Mesendoderm (in vitro differentiated cells): ENCODE results near the gene MEOX2.

ENCODE experiments used
- DNase-seq: peaks from one replicate; pipeline ENCODE4 v3.0.0; 2013
- H2AK5ac ChIP-seq: 2 replicates; pipeline ENCODE4 v1.6.1; 2013; ENCODE audit warnings: low read length, inconsistent platforms
- H2BK120ac ChIP-seq: 2 replicates; pipeline ENCODE4 v1.6.1; 2013; ENCODE audit warnings: low read depth, mild to moderate bottlenecking, low read length, moderate library complexity, mixed read lengths
- H2BK15ac ChIP-seq: replicated peaks from 2 replicates; pipeline ENCODE4 v1.6.1; 2013; ENCODE audit warnings: low read depth, mild to moderate bottlenecking, moderate library complexity
- H2BK5ac ChIP-seq: 2 replicates; pipeline ENCODE4 v1.6.1; 2013; ENCODE audit warnings: low read length, inconsistent platforms
- H3K18ac ChIP-seq: 2 replicates; pipeline ENCODE4 v1.6.1; 2013; ENCODE audit warnings: mild to moderate bottlenecking, low read length, mixed read lengths
- H3K23ac ChIP-seq: one replicate; pipeline ENCODE4 v1.6.1; 2013; ENCODE audit warnings: low read length
- H3K27ac ChIP-seq: 2 replicates; pipeline ENCODE4 v1.5.1; 2013; ENCODE audit warnings: low read depth, mild to moderate bottlenecking, inconsistent platforms, low read length, moderate library complexity
- H3K27me3 ChIP-seq: 2 replicates; pipeline ENCODE4 v1.6.1; 2013; ENCODE audit warnings: low read length, control low read depth, mild to moderate bottlenecking, inconsistent platforms; ENCODE audit not compliant: insufficient read depth, poor library complexity
- H3K36me3 ChIP-seq: 2 replicates; pipeline ENCODE4 v1.6.1; 2013; ENCODE audit warnings: low read length, inconsistent platforms; ENCODE audit not compliant: control insufficient read depth, insufficient read depth
- H3K4ac ChIP-seq: one replicate; pipeline ENCODE4 v1.6.1; 2013; ENCODE audit warnings: low read depth, mild to moderate bottlenecking, low read length, moderate library complexity
- H3K4me1 ChIP-seq: 2 replicates; pipeline ENCODE4 v1.6.1; 2013; ENCODE audit warnings: low read depth, low read length, inconsistent platforms; ENCODE audit not compliant: control insufficient read depth
- H3K4me2 ChIP-seq: 2 replicates; pipeline ENCODE4 v1.6.1; 2013; ENCODE audit warnings: low read length
- H3K4me3 ChIP-seq: 2 replicates; pipeline ENCODE4 v1.5.1; 2013; ENCODE audit warnings: mild to moderate bottlenecking, low read length
- H3K56ac ChIP-seq: one replicate; pipeline ENCODE4 v1.6.1; 2013; ENCODE audit warnings: low read length
- H3K79me1 ChIP-seq: 2 replicates; pipeline ENCODE4 v1.6.1; 2013; ENCODE audit warnings: low read length, inconsistent platforms
- H3K79me2 ChIP-seq: 2 replicates; pipeline ENCODE4 v1.6.1; 2013; ENCODE audit warnings: mild to moderate bottlenecking, low read length; ENCODE audit not compliant: control insufficient read depth, insufficient read depth
- H3K9ac ChIP-seq: 2 replicates; pipeline ENCODE4 v1.6.1; 2013; ENCODE audit warnings: low read length, inconsistent platforms
- H4K5ac ChIP-seq: one replicate; pipeline ENCODE4 v1.6.1; 2013; ENCODE audit warnings: low read length
- H4K8ac ChIP-seq: one replicate; pipeline ENCODE4 v1.6.1; 2013; ENCODE audit warnings: low read depth, mild to moderate bottlenecking, control low read depth, low read length, moderate library complexity
- WGBS: extraction: QIAGEN DNeasy Blood & Tissue Kit; methylation state at CpG from one replicate; pipeline ENCODE4 v1.1.7; 2013; ENCODE audit warnings: low lambda C conversion rate, missing lambda C conversion rate; ENCODE audit not compliant: insufficient coverage; ENCODE audit errors: extremely low coverage; 5-methylcytosine and 5-hydroxymethylcytosine counted together

MEOX2 gene

DNA sequence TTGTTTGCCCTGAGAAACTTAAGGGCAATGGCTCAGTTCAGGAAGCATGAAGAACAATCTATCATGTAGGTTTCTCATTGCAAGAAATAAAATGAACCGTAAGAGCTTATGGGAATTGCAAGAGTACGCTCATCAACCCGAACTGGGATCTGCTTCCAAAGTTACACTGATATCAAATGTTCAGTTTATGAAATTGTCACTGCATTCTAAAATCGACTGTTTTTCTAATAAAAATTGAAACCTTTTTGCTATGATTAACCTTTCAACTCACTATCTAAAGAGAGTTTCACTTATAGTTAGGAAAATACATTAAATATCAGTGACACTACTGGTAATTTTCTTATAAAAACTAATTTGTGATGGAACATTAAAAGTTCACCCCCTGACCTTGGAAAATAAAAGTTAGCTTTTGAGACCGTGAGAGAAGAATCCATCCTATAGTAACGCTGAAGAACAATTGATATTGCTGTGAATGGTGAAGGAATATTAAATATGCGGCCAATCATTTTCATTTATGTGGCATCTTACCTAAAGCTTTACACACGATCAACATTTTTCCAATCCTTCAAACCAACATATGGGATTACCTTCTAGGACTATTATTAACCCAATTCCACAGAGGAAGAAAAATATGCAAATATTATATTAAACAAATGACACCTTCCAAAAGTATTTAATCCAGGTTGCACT, 2.2 kb downstream of the MEOX2 start:
- Histone ChIP-seq H3K18ac (no peak overlapping the region), H3K27me3 (peaks cover 29% of the 10 kb centered on the region), H3K36me3 (no peaks in the 10 kb centered on the region)

DNA sequence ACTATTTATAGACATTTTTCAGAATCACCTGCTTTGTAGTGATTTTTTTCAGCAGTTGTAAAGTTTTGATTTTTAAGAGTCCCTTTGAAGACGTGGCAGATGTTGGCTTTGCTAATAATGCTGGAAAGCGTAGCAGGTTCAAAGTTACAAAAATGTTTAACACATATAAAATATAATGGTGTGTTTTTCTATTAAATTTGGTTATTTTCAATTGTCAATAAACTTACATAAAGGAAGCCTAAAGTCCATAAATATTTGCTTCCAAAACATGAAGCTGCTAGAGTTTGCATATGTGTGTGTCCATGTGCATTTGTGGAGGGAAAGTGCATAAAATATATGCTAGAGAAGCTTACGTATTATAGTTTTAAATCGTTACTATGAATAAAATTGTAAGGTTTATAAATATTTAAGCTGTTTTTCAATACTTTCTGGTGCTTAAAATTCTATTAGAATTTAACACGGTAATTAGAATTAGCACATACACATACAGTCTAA, 3.7 kb downstream of the MEOX2 start:
- no peak for DNase-seq
- Histone ChIP-seq H3K4me2 (no peak overlapping the region), H3K79me1 (no peaks in the 10 kb centered on the region), H2BK120ac (no peak overlapping the region), H3K27ac (no peak overlapping the region), H2BK15ac (no peak overlapping the region), H2BK5ac (no peak overlapping the region), H3K4ac (no peak overlapping the region), H3K4me1 (peaks cover 10% of the 10 kb centered on the region), H3K36me3 (no peaks in the 10 kb centered on the region), H3K79me2 (no peaks in the 10 kb centered on the region), H3K56ac (no peak overlapping the region), H3K9ac (no peak overlapping the region), H3K23ac (no peak overlapping the region), H4K8ac (no peak overlapping the region), H3K27me3 (peaks cover 21% of the 10 kb centered on the region), H3K18ac (no peak overlapping the region), H2AK5ac (no peak overlapping the region), H4K5ac (no peak overlapping the region), H3K4me3 (no peak overlapping the region)
- 100% methylated on average over 2 of the region's 5 CpGs for WGBS

More for the DNA sequence above, 2.2 kb downstream of the MEOX2 start:
- Histone ChIP-seq H2BK5ac (no peak overlapping the region), H3K79me2 (no peaks in the 10 kb centered on the region), H3K9ac (no peak overlapping the region), H3K4me2 (no peak overlapping the region), H3K4me1 (peaks cover 10% of the 10 kb centered on the region), H2AK5ac (no peak overlapping the region), H3K79me1 (no peaks in the 10 kb centered on the region), H3K23ac (no peak overlapping the region), H3K27ac (no peak overlapping the region), H4K5ac (no peak overlapping the region), H3K56ac (no peak overlapping the region), H3K4me3 (no peak overlapping the region), H4K8ac (no peak overlapping the region), H2BK120ac (no peak overlapping the region), H2BK15ac (no peak overlapping the region), H3K4ac (no peak overlapping the region)
- no CpG with 5 or more reads among the region's 8 CpGs for WGBS
- DNase-seq, result no peak

GRCh38 chr7:15682111-15682510, 4.4 kb downstream of the MEOX2 start:
- no peak overlapping the region for H2BK15ac ChIP-seq
- no peak overlapping the region for H3K9ac ChIP-seq
- peaks cover 15% of the 10 kb centered on the region for H3K27me3 ChIP-seq
- no peaks in the 10 kb centered on the region for H3K79me1 ChIP-seq
- no peak overlapping the region for H3K23ac ChIP-seq
- H3K18ac ChIP-seq, result no peak overlapping the region
- no peak overlapping the region for H2BK120ac ChIP-seq
- H3K4ac ChIP-seq, result no peak overlapping the region
- no peak for DNase-seq
- no peaks in the 10 kb centered on the region for H3K79me2 ChIP-seq
- no peak overlapping the region for H4K5ac ChIP-seq
- no peak overlapping the region for H4K8ac ChIP-seq
- H2BK5ac ChIP-seq, result no peak overlapping the region
- no peak overlapping the region for H3K4me3 ChIP-seq
- H3K56ac ChIP-seq, result no peak overlapping the region
- no peak overlapping the region for H2AK5ac ChIP-seq
- H3K4me2 ChIP-seq, result no peak overlapping the region
- H3K4me1 ChIP-seq, result peaks cover 7% of the 10 kb centered on the region
- H3K27ac ChIP-seq, result no peak overlapping the region
- no peaks in the 10 kb centered on the region for H3K36me3 ChIP-seq

GRCh38 chr7:15681631-15682030, 4.9 kb downstream of the MEOX2 start:
- no CpG with 5 or more reads among the region's 2 CpGs for WGBS
- H2BK15ac ChIP-seq, result no peak overlapping the region
- H3K27me3 ChIP-seq, result peaks cover 10% of the 10 kb centered on the region
- no peak overlapping the region for H2BK120ac ChIP-seq
- H3K56ac ChIP-seq, result no peak overlapping the region
- H2BK5ac ChIP-seq, result no peak overlapping the region
- DNase-seq, result no peak
- no peak overlapping the region for H3K18ac ChIP-seq
- no peak overlapping the region for H3K4ac ChIP-seq
- peaks cover 2% of the 10 kb centered on the region for H3K4me1 ChIP-seq
- no peak overlapping the region for H3K4me3 ChIP-seq
- H3K36me3 ChIP-seq, result no peaks in the 10 kb centered on the region
- no peak overlapping the region for H2AK5ac ChIP-seq
- no peaks in the 10 kb centered on the region for H3K79me2 ChIP-seq
- no peak overlapping the region for H3K27ac ChIP-seq
- no peak overlapping the region for H4K8ac ChIP-seq
- H4K5ac ChIP-seq, result no peak overlapping the region
- H3K79me1 ChIP-seq, result no peaks in the 10 kb centered on the region
- H3K23ac ChIP-seq, result no peak overlapping the region
- no peak overlapping the region for H3K4me2 ChIP-seq
- H3K9ac ChIP-seq, result no peak overlapping the region

GRCh38 chr7:15681186-15681585, 5.3 kb downstream of the MEOX2 start:
- H2BK5ac ChIP-seq, result no peak overlapping the region
- no peak overlapping the region for H4K8ac ChIP-seq
- H3K4ac ChIP-seq, result no peak overlapping the region
- no CpG with 5 or more reads among the region's 1 CpG for WGBS
- no peaks in the 10 kb centered on the region for H3K36me3 ChIP-seq
- H2AK5ac ChIP-seq, result no peak overlapping the region
- H3K27me3 ChIP-seq, result peaks cover 6% of the 10 kb centered on the region
- DNase-seq, result no peak
- H3K4me2 ChIP-seq, result no peak overlapping the region
- H3K18ac ChIP-seq, result no peak overlapping the region
- no peaks in the 10 kb centered on the region for H3K4me1 ChIP-seq
- H3K23ac ChIP-seq, result no peak overlapping the region
- no peak overlapping the region for H2BK120ac ChIP-seq
- no peak overlapping the region for H3K4me3 ChIP-seq
- no peak overlapping the region for H3K27ac ChIP-seq
- no peak overlapping the region for H3K56ac ChIP-seq
- no peak overlapping the region for H4K5ac ChIP-seq
- H3K9ac ChIP-seq, result no peak overlapping the region
- no peaks in the 10 kb centered on the region for H3K79me2 ChIP-seq
- H3K79me1 ChIP-seq, result no peaks in the 10 kb centered on the region
- no peak overlapping the region for H2BK15ac ChIP-seq

- H3K4me2 ChIP-seq, result no peak overlapping the region
- no peak overlapping the region for H3K9ac ChIP-seq
- peaks cover 5% of the 10 kb centered on the region for H3K27me3 ChIP-seq
- H2BK5ac ChIP-seq, result no peak overlapping the region
- no peak overlapping the region for H3K23ac ChIP-seq
- no peaks in the 10 kb centered on the region for H3K79me2 ChIP-seq
- no peak overlapping the region for H3K27ac ChIP-seq
- H2AK5ac ChIP-seq, result no peak overlapping the region
- H3K4me3 ChIP-seq, result no peak overlapping the region
- H3K79me1 ChIP-seq, result no peaks in the 10 kb centered on the region
- no peak overlapping the region for H3K18ac ChIP-seq
- H3K36me3 ChIP-seq, result no peaks in the 10 kb centered on the region
- H4K8ac ChIP-seq, result no peak overlapping the region
- no peak overlapping the region for H3K4ac ChIP-seq
- WGBS, result no CpG with 5 or more reads among the region's 3 CpGs
- H3K56ac ChIP-seq, result no peak overlapping the region
- H3K4me1 ChIP-seq, result no peaks in the 10 kb centered on the region
- H2BK15ac ChIP-seq, result no peak overlapping the region
- H2BK120ac ChIP-seq, result no peak overlapping the region
- no peak overlapping the region for H4K5ac ChIP-seq
- no peak for DNase-seq
Observed at GRCh38 chr7:15680446-15680845, 6.0 kb downstream of the MEOX2 start.
